GM21717 (cell line): ENCODE measurements around the gene PIP5K1B.

Experiments used
- ATAC-seq: cut with Tn5 transposase; IDR thresholded peaks from one replicate; pipeline ENCODE4 v1.9.1; 2021; ENCODE audit warnings: mild to moderate bottlenecking, moderate library complexity; ENCODE audit not compliant: unreplicated experiment

Gene PIP5K1B

DNA sequence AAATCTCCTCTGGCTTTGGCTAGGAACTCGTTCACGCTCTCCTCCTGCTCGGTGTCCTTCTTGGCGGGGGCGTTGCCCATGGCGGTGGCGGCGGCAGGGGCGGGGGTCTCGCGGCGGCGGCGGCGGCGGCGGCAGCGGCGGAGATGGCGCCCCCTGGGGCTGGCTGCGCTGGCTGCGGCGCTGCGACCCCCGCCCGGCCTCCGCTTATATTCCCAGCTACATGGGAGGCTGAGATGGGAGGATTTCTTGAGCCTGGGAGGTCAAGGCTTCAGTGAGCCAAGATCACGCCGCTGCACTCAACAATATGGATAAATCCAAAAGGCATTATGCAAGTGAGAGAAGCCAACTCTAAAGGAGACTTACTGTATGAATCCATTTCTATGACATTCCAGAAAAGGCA lies 309.0 kb downstream of the PIP5K1B start, which contains the start of gene PRKACG:
Gene PRKACG, minus strand, starts transcription at position 101 of the 400 bp plus-strand sequence. Its CDS starts 21 bp downstream, at position 80.
- no peak for ATAC-seq

DNA sequence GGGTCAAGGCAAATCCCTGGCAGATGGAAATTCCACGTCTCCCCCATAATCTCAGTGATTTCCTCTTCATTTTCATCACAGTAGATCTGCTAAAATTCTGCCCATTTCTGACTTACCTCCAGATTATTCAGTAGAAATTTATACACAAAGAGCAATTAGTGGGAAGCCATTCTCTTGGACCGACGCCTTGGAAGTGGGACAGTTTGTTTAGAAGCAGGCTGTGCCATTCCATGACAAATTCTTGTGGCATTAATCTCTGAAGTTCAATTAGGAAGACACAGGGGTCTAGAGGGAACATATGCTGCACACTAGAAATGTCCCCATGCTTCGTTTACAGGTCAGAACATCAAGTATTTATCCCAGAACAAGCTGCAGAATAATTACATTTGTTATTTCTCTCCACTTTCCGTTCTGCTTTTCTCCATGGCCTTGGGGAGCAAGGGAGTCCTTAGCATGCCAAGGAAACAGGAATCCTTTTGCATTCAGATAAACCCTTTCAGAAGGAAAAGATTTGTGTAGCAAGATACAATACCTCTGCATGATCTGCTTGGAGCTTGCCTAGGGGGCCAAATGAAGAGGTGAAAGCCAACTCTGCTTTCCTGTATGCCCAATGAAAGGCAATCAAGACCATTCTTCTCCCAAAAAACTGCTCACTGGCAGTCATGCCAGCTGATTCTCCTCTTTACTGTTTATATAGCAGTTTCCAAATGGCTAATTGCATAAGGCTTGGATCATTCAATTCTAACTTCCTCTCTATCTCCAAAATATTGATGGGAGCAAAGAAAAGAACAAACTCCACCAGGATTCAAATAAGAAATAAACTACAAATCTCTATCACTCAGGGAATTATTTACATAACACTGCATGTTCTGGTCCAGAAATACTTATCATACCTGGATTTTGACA lies 311.4 kb downstream of the PIP5K1B start:
- ATAC-seq, result no peak

DNA sequence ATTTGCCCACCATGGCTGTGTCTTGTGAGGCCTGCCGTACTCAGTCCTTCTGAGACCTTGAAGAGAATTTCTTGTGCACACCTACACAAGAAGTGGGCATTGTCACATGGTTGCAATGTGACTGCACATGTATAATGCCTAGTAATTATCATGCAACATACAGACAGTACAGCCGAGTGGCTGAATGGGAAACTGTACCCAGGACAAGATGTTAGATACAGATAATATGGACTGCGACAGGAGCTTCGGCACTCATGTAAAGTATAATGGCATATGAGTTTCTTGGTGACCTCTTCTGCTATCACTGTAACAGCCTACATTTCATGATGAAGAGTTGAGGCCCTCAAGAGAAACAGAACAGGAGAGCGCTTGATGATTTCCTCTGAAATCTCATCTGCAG lies 313.7 kb downstream of the PIP5K1B start:
- no peak for ATAC-seq

DNA sequence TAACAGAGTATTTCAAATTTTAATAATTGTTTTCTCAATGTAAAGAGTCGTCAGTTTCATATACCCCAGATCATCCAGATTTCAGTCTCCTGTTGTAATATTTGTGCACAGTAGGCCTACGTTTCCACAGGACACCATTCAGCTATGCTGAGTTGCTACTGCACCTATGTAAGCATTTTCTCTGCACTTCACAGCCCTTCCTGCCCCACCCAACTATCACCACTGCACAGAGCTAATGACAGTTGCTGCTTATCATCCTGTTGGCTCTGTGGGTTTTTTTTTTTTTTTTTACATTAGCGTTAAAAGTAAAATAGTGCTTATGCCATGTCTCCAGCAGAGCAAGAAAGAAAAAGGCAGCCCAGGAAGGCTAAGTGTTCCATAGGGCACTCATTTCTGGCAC lies 314.8 kb downstream of the PIP5K1B start:
- no peak for ATAC-seq

DNA sequence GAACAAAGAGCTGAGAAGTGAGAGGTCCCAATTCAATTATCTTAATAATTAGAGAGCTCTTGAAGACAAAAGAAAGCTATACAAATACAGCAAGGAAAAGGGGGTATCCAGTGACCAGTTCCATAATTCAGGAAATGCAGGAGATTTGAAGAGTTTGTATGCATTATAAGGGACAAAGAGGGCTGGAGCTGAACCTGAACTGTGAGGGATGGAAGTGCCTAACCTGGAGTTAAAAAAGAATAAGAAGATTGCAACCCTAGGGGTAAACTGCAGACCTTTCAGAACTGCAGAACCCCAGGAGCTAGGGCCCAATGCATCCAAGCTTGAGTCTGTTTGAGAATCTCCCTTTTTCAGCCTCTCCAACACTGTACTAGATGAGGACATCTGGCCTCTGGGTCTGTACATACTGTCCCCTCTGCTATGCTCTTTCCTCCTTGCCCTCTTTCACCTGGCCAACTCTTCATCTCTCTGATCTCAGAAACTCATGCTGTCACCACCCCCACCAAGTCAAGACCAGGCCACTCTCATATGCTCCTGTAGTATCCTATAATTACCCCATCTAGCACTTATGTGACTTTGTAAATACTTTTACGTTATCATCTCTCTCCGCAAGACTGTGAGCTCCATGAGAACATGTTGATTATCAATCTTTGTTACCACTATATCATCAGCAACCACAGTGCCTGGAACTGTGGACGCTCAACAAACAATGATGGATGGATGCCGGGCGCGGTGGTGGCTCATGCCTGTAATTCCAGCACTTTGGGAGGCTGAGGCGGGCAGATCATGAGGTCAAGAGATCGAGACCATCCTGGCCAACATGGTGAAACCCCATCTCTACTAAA lies 315.5 kb downstream of the PIP5K1B start:
- ATAC-seq, result no peak

DNA sequence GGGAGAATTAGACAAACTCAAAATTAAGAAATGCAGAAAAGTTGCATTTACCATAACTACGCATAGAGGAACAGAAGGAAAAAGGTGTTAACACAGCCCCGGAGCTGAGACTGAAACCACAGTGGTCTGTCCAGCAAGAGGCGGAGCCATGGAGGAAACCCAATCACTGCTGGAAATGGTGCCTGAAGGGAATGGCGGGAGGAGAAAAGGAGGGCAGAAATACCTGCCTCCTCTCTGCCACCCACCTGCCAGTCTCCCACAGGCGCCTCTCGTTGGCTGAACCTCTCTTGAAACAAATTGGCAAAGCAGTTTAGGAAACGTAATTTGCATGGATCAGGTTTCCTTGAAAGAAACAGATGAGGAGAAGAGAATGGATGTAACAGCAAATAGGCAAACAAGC lies 318.6 kb downstream of the PIP5K1B start:
- ATAC-seq, result no peak

DNA sequence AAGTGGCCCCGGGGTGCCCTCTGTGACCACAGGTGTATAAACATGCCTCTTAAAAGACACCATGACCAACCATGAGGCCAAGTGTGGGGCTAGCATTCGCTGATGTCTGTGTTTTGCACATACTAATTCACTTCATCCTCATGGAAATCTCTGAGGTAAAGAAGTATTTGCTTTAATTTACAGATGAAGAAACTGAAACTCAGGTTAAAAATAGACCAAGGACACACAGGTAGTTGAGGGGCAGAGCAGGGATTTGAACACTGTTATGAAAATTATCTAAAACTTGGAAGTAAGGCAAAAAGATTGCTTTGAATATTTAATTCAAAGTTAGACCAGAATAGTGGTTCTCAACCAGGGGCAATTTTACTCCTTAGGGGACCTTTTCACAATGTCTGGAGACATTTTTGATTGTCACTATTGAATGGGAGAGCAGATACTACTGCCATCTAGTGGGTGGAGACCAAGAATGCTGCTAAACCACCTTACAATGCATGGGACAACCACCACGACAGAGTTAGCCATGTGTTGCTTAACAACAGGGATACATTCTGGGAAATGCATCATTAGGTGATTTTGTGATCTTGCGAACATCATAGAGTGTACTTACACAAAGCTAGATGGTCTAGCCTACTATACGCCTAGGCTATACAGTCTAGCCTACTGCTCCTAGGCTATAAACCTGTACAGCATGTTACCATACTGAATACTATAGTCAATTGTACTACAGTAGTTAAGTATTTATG lies 322.5 kb downstream of the PIP5K1B start:
- peak; percentile 83 for ATAC-seq

DNA sequence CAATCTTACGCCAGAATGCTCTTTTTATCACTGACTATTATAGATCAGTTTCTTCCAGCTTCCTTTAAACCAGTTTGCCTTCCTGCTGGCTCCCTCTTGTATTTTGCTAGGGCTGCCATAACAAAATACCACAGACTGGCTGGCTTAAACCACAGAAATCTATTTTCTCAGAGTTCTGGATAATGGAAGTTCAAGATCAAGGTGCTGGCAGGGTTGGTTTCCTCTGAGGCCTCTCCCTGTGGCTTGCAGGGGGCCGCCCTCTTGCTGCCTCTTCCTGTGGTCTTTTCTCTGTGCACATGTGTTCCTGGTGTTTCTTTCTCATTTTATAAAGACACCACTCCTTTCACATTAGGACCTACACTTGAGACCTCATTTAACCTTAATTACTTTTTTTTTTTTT lies 323.7 kb downstream of the PIP5K1B start:
- no peak for ATAC-seq

DNA sequence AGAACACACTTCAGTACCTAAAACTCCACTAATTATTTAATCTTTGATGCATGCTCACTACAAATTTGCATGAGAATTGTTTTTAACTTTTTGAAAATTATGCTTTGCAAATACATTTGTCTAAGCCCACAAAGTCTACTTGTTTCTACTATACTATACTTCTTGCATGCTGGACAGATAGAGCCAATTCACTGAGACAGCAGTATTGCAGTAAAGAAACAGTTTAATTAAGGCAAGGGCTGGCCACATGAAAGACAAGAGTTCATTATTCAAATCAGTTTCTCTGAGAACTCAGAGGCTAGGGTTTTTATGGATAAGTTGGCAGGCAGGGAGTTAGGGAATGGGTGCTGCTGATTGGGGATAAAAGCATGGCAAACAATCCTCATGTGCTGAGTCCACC lies 324.5 kb downstream of the PIP5K1B start:
- ATAC-seq, result no peak

DNA sequence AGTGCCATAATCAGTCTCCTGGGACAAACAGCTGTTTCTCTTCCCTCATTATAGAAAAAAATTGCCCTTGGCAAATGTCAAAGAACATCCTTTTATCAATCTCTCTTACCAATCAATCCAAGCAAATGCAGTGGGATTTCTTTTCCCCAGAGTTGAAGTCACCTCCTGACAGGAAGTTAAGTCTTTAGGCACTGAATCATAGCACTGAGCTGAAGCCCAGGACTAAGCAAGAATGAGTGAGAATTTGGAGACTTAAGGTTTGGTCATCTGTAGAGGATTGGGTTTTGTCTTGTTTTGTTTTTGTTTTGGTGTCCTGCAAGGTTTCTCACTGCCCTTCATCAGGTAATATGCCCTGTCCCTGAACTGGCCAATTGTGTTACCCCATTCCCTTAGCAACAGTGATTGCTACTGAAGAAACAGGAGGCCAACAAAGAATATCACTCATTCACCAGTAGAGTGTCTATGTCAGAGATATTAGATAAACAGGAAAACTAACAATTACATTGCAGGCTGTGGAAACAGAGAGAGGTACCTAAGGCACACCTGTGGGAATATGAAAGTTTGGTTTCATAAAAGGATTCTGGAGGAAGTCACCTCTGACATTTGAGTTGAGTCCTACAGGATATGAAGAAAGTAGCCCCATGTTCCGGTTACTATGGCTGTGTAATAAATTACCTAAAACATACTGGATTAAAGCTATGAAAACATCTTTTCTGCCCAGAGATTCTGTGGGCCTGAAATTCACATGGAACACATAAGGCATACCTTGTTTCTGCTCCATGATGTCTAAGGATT lies 326.0 kb downstream of the PIP5K1B start:
- ATAC-seq, result no peak

DNA sequence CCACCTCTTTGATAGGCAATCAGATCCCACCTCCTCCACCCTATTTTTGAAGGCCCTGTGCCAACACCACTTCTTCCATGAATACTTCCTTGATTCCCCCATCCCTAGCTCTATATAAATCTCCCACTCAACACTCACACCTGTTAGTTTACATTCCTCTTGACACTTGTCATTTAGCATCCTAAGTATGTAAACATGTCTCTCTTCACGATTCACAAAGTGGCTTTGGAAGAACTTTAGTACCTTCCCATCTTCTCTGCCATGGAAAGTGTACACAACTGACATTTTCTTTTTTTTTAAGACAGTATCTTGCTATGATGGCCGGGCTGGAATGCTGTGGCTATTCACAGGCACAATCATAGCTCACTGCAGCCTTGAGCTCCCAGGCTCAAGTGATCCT lies 329.0 kb downstream of the PIP5K1B start:
- no peak for ATAC-seq

DNA sequence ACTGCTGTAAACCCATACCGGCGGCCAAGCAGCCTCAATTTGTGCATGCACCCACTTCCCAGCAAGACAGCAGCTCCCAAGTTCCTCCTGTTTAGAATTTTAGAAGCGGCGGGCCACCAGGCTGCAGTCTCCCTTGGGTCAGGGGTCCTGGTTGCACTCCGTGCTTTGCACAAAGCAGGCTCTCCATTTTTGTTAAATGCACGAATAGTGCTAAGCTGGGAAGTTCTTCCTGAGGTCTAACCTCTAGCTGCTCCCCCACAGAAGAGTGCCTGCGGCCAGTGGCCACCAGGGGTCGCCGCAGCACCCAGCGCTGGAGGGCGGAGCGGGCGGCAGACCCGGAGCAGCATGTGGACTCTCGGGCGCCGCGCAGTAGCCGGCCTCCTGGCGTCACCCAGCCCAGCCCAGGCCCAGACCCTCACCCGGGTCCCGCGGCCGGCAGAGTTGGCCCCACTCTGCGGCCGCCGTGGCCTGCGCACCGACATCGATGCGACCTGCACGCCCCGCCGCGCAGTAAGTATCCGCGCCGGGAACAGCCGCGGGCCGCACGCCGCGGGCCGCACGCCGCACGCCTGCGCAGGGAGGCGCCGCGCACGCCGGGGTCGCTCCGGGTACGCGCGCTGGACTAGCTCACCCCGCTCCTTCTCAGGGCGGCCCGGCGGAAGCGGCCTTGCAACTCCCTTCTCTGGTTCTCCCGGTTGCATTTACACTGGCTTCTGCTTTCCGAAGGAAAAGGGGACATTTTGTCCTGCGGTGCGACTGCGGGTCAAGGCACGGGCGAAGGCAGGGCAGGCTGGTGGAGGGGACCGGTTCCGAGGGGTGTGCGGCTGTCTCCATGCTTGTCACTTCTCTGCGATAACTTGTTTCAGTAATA lies 330.6 kb downstream of the PIP5K1B start, which contains the start of gene FXN:
Gene FXN, plus strand, starts transcription at position 315 of the 871 bp plus-strand sequence. Its CDS starts 31 bp downstream, at position 346.
- ATAC-seq, result peak; percentile 93

DNA sequence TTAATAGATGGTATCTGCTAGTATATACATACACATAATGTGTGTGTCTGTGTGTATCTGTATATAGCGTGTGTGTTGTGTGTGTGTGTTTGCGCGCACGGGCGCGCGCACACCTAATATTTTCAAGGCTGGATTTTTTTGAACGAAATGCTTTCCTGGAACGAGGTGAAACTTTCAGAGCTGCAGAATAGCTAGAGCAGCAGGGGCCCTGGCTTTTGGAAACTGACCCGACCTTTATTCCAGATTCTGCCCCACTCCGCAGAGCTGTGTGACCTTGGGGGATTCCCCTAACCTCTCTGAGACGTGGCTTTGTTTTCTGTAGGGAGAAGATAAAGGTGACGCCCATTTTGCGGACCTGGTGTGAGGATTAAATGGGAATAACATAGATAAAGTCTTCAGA lies 331.3 kb downstream of the PIP5K1B start:
- peak; percentile 41 for ATAC-seq

DNA sequence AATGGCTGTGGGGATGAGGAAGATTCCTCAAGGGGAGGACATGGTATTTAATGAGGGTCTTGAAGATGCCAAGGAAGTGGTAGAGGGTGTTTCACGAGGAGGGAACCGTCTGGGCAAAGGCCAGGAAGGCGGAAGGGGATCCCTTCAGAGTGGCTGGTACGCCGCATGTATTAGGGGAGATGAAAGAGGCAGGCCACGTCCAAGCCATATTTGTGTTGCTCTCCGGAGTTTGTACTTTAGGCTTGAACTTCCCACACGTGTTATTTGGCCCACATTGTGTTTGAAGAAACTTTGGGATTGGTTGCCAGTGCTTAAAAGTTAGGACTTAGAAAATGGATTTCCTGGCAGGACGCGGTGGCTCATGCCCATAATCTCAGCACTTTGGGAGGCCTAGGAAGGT lies 331.8 kb downstream of the PIP5K1B start:
- ATAC-seq, result no peak

DNA sequence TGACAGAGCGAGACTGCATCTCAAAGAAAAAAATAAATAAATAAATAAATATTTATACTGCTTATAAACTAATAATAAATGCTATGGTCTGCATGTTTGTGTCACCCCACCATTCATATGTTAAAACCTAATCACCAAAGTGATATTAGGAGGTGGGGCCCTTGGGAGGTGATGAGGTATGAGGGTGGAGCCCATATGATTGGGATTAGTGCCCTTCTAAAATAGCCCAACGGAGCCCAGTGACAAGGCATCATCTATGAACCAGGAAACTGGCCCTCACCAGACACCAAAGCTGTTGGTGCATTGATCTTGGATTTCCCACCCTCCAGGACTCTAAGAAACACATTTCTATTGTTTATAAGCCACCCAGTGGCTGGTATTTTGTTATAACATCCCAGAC lies 335.6 kb downstream of the PIP5K1B start:
- ATAC-seq, result no peak

DNA sequence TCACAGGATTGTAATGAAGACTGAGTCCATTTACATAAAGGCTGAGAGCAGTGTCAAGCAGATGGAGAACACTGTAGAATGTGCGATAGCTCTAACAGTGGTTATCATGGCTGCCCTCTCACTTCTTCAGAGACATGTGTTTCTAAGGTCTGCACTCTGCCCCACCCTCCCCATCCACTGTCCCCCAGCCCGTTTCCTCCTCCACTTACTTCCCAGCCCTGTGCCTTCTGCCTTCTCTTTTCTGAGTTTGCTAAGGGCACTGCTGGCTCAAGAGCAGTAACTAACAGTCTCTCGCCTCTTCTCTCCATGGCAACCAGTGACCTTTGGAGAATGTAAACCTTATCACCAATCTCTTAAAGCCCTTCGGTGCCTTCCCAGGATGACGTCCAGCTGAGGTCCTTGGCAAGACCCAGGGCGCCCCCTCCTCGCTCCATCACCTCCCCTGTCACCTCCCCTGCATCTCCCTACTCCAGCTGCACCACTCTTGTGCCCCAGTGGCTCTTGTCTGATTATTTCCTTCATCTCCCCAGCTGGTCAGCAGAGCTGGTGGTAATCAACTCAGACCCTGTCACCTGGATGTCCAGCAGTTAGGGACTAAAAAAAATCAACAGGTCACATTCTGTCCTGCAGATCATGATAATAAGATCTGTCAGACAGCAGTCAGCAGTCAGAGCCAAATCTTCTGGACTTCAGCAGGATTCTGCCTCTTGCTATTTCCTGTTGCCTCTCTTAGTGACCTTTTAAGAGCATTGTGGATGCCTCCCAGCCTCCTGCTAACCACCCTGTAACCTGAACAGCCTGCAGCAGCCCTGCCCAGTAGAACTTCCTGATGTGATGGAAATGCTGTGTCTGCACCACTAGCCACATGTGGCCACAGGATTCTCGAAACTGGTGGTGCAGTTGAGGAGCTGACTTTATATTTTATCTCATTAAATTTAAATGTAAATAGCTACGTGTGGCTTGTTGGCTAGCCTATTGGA lies 339.5 kb downstream of the PIP5K1B start:
- no peak for ATAC-seq

DNA sequence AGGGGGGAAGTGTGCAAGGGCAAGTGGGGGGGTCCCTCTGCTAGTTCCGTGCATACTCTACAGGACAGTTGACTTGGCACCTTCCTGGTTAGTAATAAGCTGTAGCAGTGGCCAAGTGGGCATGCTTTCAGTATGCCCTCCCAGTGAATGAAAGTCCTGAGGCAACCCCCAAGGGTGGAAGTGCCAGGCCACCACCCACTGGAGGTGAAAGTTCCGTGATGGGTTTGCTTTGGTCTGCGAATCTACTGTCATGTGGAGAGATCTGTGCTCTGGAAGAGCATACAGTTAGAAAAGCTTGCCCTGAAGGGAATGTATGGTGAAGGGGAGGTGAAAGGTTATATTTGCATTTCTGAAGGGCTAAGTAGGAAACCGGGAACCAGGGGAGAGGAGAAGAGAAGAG lies 340.8 kb downstream of the PIP5K1B start:
- ATAC-seq, result no peak

DNA sequence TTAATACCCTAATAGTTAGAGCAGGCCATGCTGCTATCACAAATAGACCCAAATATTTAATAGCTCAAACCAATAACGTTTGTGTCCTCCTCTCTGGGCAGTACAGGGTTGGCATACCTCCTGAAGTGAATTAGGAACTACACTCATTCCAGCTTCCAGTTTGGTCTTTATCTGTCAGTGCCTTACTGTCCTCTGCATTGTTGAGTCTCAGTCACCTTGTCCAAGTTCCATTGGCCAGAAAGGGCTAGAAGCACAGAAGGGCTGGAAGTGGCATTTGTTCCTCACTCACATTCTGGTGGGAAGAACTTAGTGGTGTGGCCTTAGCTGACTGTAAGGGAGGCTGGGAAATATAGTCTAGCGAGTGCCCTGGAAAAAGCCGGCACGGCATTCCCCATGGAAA lies 341.7 kb downstream of the PIP5K1B start:
- ATAC-seq, result no peak
